Keratinocyte (primary cell): ENCODE measurements around the gene RASGRP3. TPM values are rescaled to one million over a fixed set of nuclear protein-coding genes. Genes with fewer than 3 reads are reported as not detected.

Source experiments
- DNase-seq: peaks from one replicate; pipeline ENCODE4 v3.0.0-alpha.2; 2011; ENCODE audit warnings: low read depth, missing footprints, low spot score
- FAIRE-seq: peaks from 2 replicates; lab custom pipeline; 2011; peaks lifted over from hg19 to GRCh38; lab: Jason Lieb, UNC
- H2AFZ ChIP-seq: 2 replicates; pipeline ENCODE4 v1.6.0; 2012; ENCODE audit warnings: low read length, control low read depth, inconsistent platforms; ENCODE audit not compliant: control insufficient read depth
- H3K27ac ChIP-seq: 2 replicates; pipeline ENCODE4 v1.5.1; 2011; ENCODE audit warnings: low read length; ENCODE audit not compliant: control insufficient read depth, insufficient read depth
- H3K27me3 ChIP-seq: 3 replicates; pipeline ENCODE4 v1.6.0; 2011; ENCODE audit warnings: low read length; ENCODE audit not compliant: control insufficient read depth, insufficient read depth; ENCODE audit errors: extremely low read depth
- H3K36me3 ChIP-seq, 2 experiments: 2 replicates in 1 of 2; 3 replicates in 1 of 2; pipeline ENCODE4 v1.5.1; 2011; ENCODE audit warnings: low read length in 2 of 2, mild to moderate bottlenecking in 1 of 2; ENCODE audit not compliant: control insufficient read depth in 2 of 2, insufficient read depth in 2 of 2; ENCODE audit errors: extremely low read depth in 1 of 2
- H3K4me1 ChIP-seq: 3 replicates; pipeline ENCODE4 v1.5.1; 2011; ENCODE audit warnings: low read length; ENCODE audit not compliant: control insufficient read depth, insufficient read depth; ENCODE audit errors: extremely low read depth
- H3K4me2 ChIP-seq: 3 replicates; pipeline ENCODE4 v1.6.0; 2011; ENCODE audit warnings: low read depth, low read length; ENCODE audit not compliant: control insufficient read depth, insufficient read depth; ENCODE audit errors: extremely low read depth
- H3K4me3 ChIP-seq, 3 experiments: fragments of 200-600 bp in 1 of 3; sonication (generic) in 1 of 3; 2 replicates in 2 of 3; 3 replicates in 1 of 3; pipeline ENCODE4 v1.5.1; 2011 to 2016; ENCODE audit warnings: low read length in 3 of 3, mild to moderate bottlenecking in 3 of 3, control low read depth in 2 of 3, inconsistent platforms in 1 of 3, low read depth in 1 of 3, mixed read lengths in 1 of 3, mixed run types in 1 of 3, moderate library complexity in 1 of 3; ENCODE audit not compliant: control insufficient read depth in 2 of 3, insufficient read depth in 2 of 3; ENCODE audit errors: extremely low read depth in 1 of 3
- H3K79me2 ChIP-seq: 2 replicates; pipeline ENCODE4 v1.6.0; 2012; ENCODE audit warnings: low read length; ENCODE audit not compliant: control insufficient read depth, insufficient read depth
- H3K9ac ChIP-seq: 3 replicates; pipeline ENCODE4 v1.6.0; 2011; ENCODE audit warnings: low read length; ENCODE audit not compliant: control insufficient read depth, insufficient read depth; ENCODE audit errors: extremely low read depth
- H3K9me1 ChIP-seq: 3 replicates; pipeline ENCODE4 v1.6.0; 2011; ENCODE audit warnings: low read length; ENCODE audit not compliant: control insufficient read depth, insufficient read depth; ENCODE audit errors: extremely low read depth
- H3K9me3 ChIP-seq: 2 replicates; pipeline ENCODE4 v1.5.1; 2012; ENCODE audit warnings: low read depth, low read length; ENCODE audit not compliant: control insufficient read depth
- H4K20me1 ChIP-seq: 3 replicates; pipeline ENCODE4 v1.6.0; 2011; ENCODE audit warnings: low read length; ENCODE audit not compliant: control insufficient read depth, insufficient read depth; ENCODE audit errors: extremely low read depth
- EZH2 ChIP-seq: IDR thresholded peaks from one replicate; pipeline ENCODE4 v1.6.1; 2012; ENCODE audit warnings: inconsistent platforms, mild to moderate bottlenecking, low read length, moderate library complexity
- dilution Hi-C: fragments of 300-500 bp; cut with MboI; formaldehyde crosslinking; loops from one replicate; pipeline ENCODE4 v1.7.0; 2020; ENCODE audit warnings: low sequenced_read_pairs; ENCODE audit not compliant: extremely low pct_ligation_motif_present
- polyA plus RNA-seq, 5 experiments: library from polyadenylated mRNA; depleted of rRNA in 3 of 5; stranded (reverse) in 3 of 5; stranded (forward) in 1 of 5; unstranded in 1 of 5; fragments of >200 nt; gene quantifications; 1 replicate in 1 of 5; 2 replicates in 3 of 5; 3 replicates in 1 of 5; pipeline versions ENCODE4 v1.2.1 to v1.2.3, GENCODE V29; 2011 to 2012; ENCODE audit warnings: missing spikeins in 2 of 5, low read depth in 1 of 5, low replicate concordance in 1 of 5
- TF ChIP-seq, protein P1 (sequence below), 3 experiments: IDR thresholded peaks in 1 of 3; conservative IDR thresholded peaks in 1 of 3; optimal IDR thresholded peaks in 1 of 3; 2 replicates in 2 of 3; 3 replicates in 1 of 3; pipeline versions ENCODE3 to v1.5.1; 2011; ENCODE audit warnings: low read length in 3 of 3, mild to moderate bottlenecking in 3 of 3, moderate library complexity in 2 of 3, control low read depth in 1 of 3, inconsistent platforms in 1 of 3; ENCODE audit not compliant: insufficient read depth in 2 of 3; ENCODE audit errors: extremely low read depth in 1 of 3

Gene RASGRP3
- polyA plus RNA-seq, 1 donor (not counting 4 experiments of a cell fraction or from before 2014, with no cell fraction given): 0.56 TPM

DNA sequence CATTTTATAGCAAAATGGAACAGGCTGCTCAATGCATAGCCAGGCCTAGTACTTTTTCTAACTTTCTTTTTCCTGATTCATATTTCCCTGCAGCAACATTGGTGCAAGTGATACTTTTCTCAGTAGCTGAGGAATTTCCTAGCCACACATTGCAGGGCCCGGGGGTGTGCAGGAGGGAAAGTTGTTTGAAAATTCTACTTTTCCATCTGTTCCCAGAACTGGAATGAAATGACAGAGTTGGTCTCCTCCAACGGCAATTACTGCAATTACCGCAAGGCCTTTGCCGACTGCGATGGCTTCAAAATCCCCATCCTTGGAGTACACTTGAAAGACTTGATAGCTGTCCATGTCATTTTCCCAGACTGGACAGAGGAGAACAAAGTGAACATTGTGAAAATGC, 50.5 kb downstream of the RASGRP3 start:
- no peaks in the 10 kb centered on the region for H4K20me1 ChIP-seq
- H3K9me1 ChIP-seq: no peaks in the 10 kb centered on the region
- TF ChIP-seq EZH2: no peak
- TF ChIP-seq, protein P1, sequence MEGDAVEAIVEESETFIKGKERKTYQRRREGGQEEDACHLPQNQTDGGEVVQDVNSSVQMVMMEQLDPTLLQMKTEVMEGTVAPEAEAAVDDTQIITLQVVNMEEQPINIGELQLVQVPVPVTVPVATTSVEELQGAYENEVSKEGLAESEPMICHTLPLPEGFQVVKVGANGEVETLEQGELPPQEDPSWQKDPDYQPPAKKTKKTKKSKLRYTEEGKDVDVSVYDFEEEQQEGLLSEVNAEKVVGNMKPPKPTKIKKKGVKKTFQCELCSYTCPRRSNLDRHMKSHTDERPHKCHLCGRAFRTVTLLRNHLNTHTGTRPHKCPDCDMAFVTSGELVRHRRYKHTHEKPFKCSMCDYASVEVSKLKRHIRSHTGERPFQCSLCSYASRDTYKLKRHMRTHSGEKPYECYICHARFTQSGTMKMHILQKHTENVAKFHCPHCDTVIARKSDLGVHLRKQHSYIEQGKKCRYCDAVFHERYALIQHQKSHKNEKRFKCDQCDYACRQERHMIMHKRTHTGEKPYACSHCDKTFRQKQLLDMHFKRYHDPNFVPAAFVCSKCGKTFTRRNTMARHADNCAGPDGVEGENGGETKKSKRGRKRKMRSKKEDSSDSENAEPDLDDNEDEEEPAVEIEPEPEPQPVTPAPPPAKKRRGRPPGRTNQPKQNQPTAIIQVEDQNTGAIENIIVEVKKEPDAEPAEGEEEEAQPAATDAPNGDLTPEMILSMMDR (optimal IDR thresholded peaks at IDR 0.05 in 1 of 3, IDR thresholded peaks at IDR 0.05 in 1 of 3, conservative IDR thresholded peaks at IDR 0.05 in 1 of 3; ENCODE audit: extremely low read depth in 1 of 3, insufficient read depth in 2 of 3, low read length in 3 of 3): no peak
- no peak overlapping the region for H3K4me3 ChIP-seq
- dilution Hi-C loops: no loop called here
- H3K27me3 ChIP-seq: no peaks in the 10 kb centered on the region
- no peak for DNase-seq
- H3K79me2 ChIP-seq: no peaks in the 10 kb centered on the region
- no peak overlapping the region for H3K4me2 ChIP-seq
- H3K9me3 ChIP-seq: no peaks in the 10 kb centered on the region
- H3K36me3 ChIP-seq: no peaks in the 10 kb centered on the region
- no peak for FAIRE-seq
- H2AFZ ChIP-seq: no peak overlapping the region
- no peak overlapping the region for H3K9ac ChIP-seq
- no peak overlapping the region for H3K27ac ChIP-seq
- peaks cover 9% of the 10 kb centered on the region for H3K4me1 ChIP-seq

GRCh38 chr2:33528441-33528950, 52.0 kb downstream of the RASGRP3 start:
- DNase-seq (no peak), FAIRE-seq (no peak)
- Histone ChIP-seq H3K27ac (no peak overlapping the region), H4K20me1 (no peaks in the 10 kb centered on the region), H3K9ac (no peak overlapping the region), H3K4me3 (no peak overlapping the region), H3K79me2 (no peaks in the 10 kb centered on the region), H3K27me3 (no peaks in the 10 kb centered on the region), H2AFZ (no peak overlapping the region), H3K9me3 (no peaks in the 10 kb centered on the region), H3K4me1 (peaks cover 9% of the 10 kb centered on the region), H3K4me2 (no peak overlapping the region), H3K9me1 (no peaks in the 10 kb centered on the region), H3K36me3 (no peaks in the 10 kb centered on the region)
- no peak for TF ChIP-seq EZH2
- TF ChIP-seq, protein P1 (optimal IDR thresholded peaks at IDR 0.05 in 1 of 3, IDR thresholded peaks at IDR 0.05 in 1 of 3, conservative IDR thresholded peaks at IDR 0.05 in 1 of 3; ENCODE audit: extremely low read depth in 1 of 3, insufficient read depth in 2 of 3, low read length in 3 of 3): no peak
- dilution Hi-C loops: no loop called here
